Measurements from ENCODE around the gene CANT1. TPM values are rescaled to one million over a fixed set of nuclear protein-coding genes. Genes with fewer than 3 reads are reported as not detected.

The CANT1 gene
- total RNA-seq, 4 donors from 2014 or later: 21.2 to 33.7 (median 27.0) TPM

- H3K27me3 ChIP-seq: no peaks in the 10 kb centered on the region
- 78% methylated on average over 14 of the region's 18 CpGs for WGBS
- peaks cover 7 to 24% (median 20%) of the 10 kb centered on the region in 4 donors for H3K4me1 ChIP-seq
- no peak overlapping the region for H3K27ac ChIP-seq (replicated peaks in 1 of 4)
- intact Hi-C loops (cut with DNase I): no loop called here
- DNase-seq (ENCODE audit: extremely low spot score): no peak
- no peak overlapping the region for H3K4me3 ChIP-seq
- no peaks in the 10 kb centered on the region for H3K9me3 ChIP-seq
- peaks cover 16 to 92% (median 77%) of the 10 kb centered on the region in 4 donors for H3K36me3 ChIP-seq
- TF ChIP-seq EP300 (IDR thresholded peaks at IDR 0.05) (no peak), POLR2AphosphoS5 (IDR thresholded peaks at IDR 0.05) (no peak), CTCF (IDR thresholded peaks at IDR 0.05) (no peak), POLR2A (IDR thresholded peaks at IDR 0.05; ENCODE audit: low read depth) (no peak)
Observed at GRCh38 chr17:78995761-78996451, 13.7 kb downstream of the CANT1 start.

- no peak overlapping the region for H3K4me3 ChIP-seq
- 94% methylated on average over 27 of the region's 34 CpGs for WGBS
- TF ChIP-seq CTCF (IDR thresholded peaks at IDR 0.05) (no peak), POLR2A (IDR thresholded peaks at IDR 0.05; ENCODE audit: low read depth) (no peak), EP300 (IDR thresholded peaks at IDR 0.05) (no peak), POLR2AphosphoS5 (IDR thresholded peaks at IDR 0.05) (no peak)
- H3K4me1 ChIP-seq: peaks cover 7 to 24% (median 18%) of the 10 kb centered on the region in 4 donors
- peaks cover 16 to 97% (median 84%) of the 10 kb centered on the region in 4 donors for H3K36me3 ChIP-seq
- no peaks in the 10 kb centered on the region for H3K9me3 ChIP-seq
- no peaks in the 10 kb centered on the region for H3K27me3 ChIP-seq
- intact Hi-C loops (cut with DNase I): no loop called here
- no peak overlapping the region for H3K27ac ChIP-seq (replicated peaks in 1 of 4)
- no peak for DNase-seq (ENCODE audit: extremely low spot score)
Observed at GRCh38 chr17:78995022-78995760, 14.4 kb downstream of the CANT1 start.

GRCh38 chr17:78993981-78994671 is 15.4 kb downstream of the CANT1 start:
- Histone ChIP-seq H3K9me3 (no peaks in the 10 kb centered on the region), H3K27ac (replicated peaks in 1 of 4) (no peak overlapping the region), H3K36me3 (peaks cover 16 to 89% (median 86%) of the 10 kb centered on the region in 4 donors), H3K27me3 (no peaks in the 10 kb centered on the region), H3K4me1 (peaks cover 7 to 24% (median 17%) of the 10 kb centered on the region in 4 donors), H3K4me3 (no peak overlapping the region)
- no peak for TF ChIP-seq CTCF (IDR thresholded peaks at IDR 0.05)
- no peak for TF ChIP-seq EP300 (IDR thresholded peaks at IDR 0.05)
- no peak for TF ChIP-seq POLR2AphosphoS5 (IDR thresholded peaks at IDR 0.05)
- TF ChIP-seq POLR2A (IDR thresholded peaks at IDR 0.05; ENCODE audit: low read depth): no peak
- WGBS: 91% methylated on average over 17 of the region's 22 CpGs
- DNase-seq (ENCODE audit: extremely low spot score): no peak
- intact Hi-C loops (cut with DNase I): no loop called here

GRCh38 chr17:78993241-78993956 is 16.2 kb downstream of the CANT1 start:
- no peaks in the 10 kb centered on the region for H3K27me3 ChIP-seq
- H3K9me3 ChIP-seq: no peaks in the 10 kb centered on the region
- no peak overlapping the region for H3K27ac ChIP-seq (replicated peaks in 1 of 4)
- H3K4me1 ChIP-seq: peaks cover 7 to 19% (median 14%) of the 10 kb centered on the region in 4 donors
- 69% methylated on average over 38 of the region's 49 CpGs for WGBS
- H3K36me3 ChIP-seq: peaks cover 16 to 83% (median 82%) of the 10 kb centered on the region in 4 donors
- H3K4me3 ChIP-seq: no peak overlapping the region
- intact Hi-C loops (cut with DNase I): no loop called here
- no peak for DNase-seq (ENCODE audit: extremely low spot score)
- TF ChIP-seq CTCF (IDR thresholded peaks at IDR 0.05) (peak; percentile 68 to 82 (median 69)), POLR2AphosphoS5 (IDR thresholded peaks at IDR 0.05) (no peak)

All from esophagus muscularis mucosa (tissue), 4 donors.